AG08396 (cell line): Measurements from ENCODE around the gene LRRK2.
"Not testable (repeated sequence)": the region's sequence is repeated elsewhere in the genome, so short reads cannot be mapped to it uniquely, and the experiment has no call there.

Experiments
- DNase-seq: peaks from one replicate; pipeline ENCODE4 v3.0.0; 2012; ENCODE audit warnings: low spot score, mixed read lengths

LRRK2 gene

GRCh38 chr12:40248585-40249297 lies 23.9 kb downstream of the LRRK2 start:
- no peak for DNase-seq

- DNase-seq, result not testable (repeated sequence)
Measured at GRCh38 chr12:40250652-40251051, 25.9 kb downstream of the LRRK2 start.

GRCh38 chr12:40253936-40254335 lies 29.1 kb downstream of the LRRK2 start:
- DNase-seq, result peak; percentile 28

- no peak for DNase-seq
Measured at GRCh38 chr12:40254455-40255085, 29.8 kb downstream of the LRRK2 start.

GRCh38 chr12:40258371-40258770 lies 33.6 kb downstream of the LRRK2 start:
- DNase-seq, result no peak

- no peak for DNase-seq
Measured at GRCh38 chr12:40261937-40262336, 37.1 kb downstream of the LRRK2 start.

GRCh38 chr12:40262657-40263056 lies 37.9 kb downstream of the LRRK2 start:
- DNase-seq, result no peak

GRCh38 chr12:40263616-40264409 lies 39.0 kb downstream of the LRRK2 start:
- peak; percentile 11 for DNase-seq

GRCh38 chr12:40271981-40272664 lies 47.3 kb downstream of the LRRK2 start:
- DNase-seq, result no peak

GRCh38 chr12:40281791-40282364 lies 57.1 kb downstream of the LRRK2 start:
- no peak for DNase-seq

- no peak for DNase-seq
Measured at GRCh38 chr12:40286583-40286982, 61.8 kb downstream of the LRRK2 start.

- DNase-seq, result no peak
Measured at GRCh38 chr12:40287369-40287975, 62.7 kb downstream of the LRRK2 start.

- DNase-seq, result no peak
Measured at GRCh38 chr12:40292788-40293429, 68.1 kb downstream of the LRRK2 start.

- DNase-seq, result no peak
Measured at GRCh38 chr12:40298341-40298740, 73.5 kb downstream of the LRRK2 start.

GRCh38 chr12:40300490-40300889 lies 75.7 kb downstream of the LRRK2 start:
- no peak for DNase-seq

GRCh38 chr12:40309001-40309400 lies 84.2 kb downstream of the LRRK2 start:
- DNase-seq, result no peak

- DNase-seq, result no peak
Measured at GRCh38 chr12:40310211-40310610, 85.4 kb downstream of the LRRK2 start.

GRCh38 chr12:40312196-40312595 lies 87.4 kb downstream of the LRRK2 start:
- no peak for DNase-seq

GRCh38 chr12:40312982-40313576 lies 88.3 kb downstream of the LRRK2 start:
- DNase-seq, result peak; percentile 6

GRCh38 chr12:40313928-40314327 lies 89.1 kb downstream of the LRRK2 start:
- DNase-seq, result no peak

GRCh38 chr12:40314927-40315326 lies 90.1 kb downstream of the LRRK2 start:
- DNase-seq, result no peak
